ENCODE measurements around the gene ZNF804A.
"Not testable (repeated sequence)": the region's sequence is repeated elsewhere in the genome, so short reads cannot be mapped to it uniquely, and the experiment has no call there.

Gene ZNF804A

DNA sequence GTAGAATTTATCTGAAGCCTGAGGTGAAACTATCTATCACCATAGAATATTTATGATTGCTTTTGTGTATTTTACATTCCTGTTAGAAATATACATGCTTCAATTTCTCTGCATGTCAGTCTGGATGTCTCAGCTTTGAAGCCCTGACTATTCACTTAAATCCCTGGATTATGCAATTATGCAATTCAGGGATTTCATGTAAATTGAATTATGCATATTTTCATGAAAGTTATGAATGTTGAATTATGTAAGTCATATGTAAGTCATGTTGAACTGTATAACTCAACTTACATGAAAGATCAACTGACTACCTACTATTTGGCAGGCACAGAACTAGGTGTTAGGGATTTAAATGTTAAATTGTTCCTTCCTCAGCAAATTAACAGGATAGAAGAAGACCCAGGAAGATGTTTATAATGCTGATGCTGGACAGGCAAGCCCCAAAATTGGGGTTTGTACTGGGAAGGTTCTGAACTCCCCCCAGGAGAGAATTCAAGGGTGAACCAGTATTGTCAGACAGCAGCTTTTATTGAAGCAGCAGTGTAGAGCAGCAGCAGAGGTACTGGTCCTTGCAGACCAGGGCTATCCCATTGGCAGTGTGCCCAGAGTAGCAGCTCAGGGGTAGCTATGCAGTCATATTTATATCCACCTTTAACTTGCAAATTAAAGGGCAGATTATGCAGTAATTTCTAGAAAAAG is 236.5 kb downstream of the ZNF804A start:
- DNase-seq = no peak

DNA sequence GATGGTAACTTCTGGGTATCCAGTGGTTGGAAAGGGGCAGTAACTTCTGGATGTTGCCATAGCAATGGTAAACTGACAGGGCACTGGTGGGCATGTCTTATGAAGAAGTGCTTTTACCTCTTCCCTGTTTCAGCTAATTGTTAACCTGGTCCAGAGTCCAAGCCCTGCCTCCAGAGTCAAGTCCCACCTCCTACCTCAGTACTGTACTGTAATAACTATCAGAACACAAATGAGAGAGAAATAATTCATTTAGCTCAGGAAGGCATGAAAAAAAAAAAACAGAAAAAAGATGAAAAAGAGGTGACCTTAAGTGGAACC is 237.0 kb downstream of the ZNF804A start:
- no peak for DNase-seq

DNA sequence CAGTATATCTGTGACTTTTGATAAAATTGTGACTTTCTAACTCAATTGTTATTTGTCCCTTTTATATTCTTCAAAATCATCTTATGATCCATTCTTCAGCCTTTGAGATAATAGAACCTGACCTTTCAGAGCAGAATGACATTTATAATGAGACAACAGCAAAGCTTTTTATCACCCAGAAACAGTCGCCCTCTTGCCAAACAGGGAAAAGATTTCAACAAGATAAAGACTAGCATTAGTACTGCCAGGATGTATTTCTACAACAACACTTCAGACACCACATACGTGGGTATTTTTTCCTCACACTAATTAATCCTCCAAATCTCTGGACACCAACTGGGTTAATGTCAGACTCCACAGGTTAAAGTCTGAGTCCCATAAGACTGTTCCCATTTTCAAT is 249.0 kb downstream of the ZNF804A start:
- DNase-seq = no peak

DNA sequence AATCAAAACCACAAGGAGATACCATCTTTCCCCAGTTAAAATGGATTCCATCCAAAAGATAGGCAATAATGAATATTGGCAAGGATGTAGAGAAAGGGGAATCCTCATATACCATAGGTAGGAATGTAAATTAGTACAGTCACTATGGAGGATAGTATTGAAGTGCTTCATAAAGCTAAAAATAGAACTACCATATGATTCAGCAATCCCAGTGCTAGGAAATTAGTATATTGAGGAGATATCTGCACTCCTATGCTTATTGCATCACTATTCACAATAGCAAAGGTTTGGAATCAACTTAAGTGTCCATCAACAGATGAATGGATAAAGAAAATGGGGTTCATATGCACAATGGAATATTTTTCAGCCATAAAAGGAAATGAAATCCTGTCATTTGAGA is 251.2 kb downstream of the ZNF804A start:
- no peak for DNase-seq

DNA sequence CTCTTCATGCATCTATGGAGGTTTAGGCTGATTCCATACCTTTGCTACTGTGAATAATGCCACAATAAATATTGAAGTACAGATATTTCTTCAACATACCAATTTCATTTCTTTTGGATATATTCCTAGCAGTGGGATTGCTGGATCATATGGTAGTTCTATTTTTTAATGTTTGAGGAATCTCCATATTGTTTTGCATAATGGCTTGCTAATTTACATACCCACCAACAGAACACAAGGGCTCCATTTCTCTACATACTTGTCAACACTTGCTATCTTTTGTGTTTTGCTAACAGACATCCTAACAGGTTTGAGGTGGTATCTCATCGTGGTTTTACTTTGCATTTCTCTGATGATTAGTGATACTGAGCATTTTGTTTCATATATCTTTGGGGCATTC is 253.2 kb downstream of the ZNF804A start:
- DNase-seq = no peak

DNA sequence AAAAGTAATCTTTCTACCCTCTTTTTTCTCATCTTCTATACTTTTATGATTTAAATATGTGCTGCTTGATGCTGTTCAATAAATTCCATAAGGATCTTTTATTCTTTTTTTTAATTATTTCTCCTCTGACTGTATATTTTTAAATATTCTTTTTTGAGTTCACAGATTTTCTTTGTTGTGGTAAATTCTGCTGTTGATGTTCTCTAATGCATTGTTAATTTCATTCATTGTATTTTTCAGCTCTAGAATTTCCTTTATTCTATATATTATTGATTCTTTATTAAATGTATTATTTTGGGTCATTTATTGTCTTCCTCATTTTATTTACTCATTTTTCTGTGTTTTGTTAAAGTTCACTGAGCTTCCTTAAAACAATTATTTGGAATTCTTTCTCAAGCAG is 260.9 kb downstream of the ZNF804A start:
- DNase-seq = no peak

DNA sequence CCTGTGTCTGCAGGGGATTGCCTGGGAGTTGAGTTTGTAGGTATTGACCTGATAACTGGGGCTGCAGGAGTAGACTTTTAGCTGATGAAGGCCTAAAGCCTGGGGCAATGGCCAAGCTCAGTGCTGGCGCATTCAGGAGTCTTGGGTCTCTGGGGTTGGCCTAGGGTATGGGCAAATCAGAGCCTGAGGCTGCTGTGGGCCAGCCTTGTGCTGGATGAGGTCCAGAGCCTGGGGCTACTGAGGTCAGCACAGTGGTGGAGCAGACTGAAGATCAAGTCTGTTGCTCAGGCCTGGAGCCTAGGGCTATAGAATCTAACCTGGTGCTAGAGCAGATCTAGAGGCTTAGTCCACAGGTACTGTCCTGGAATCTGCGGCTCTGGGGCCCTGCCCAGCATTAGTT is 262.4 kb downstream of the ZNF804A start:
- DNase-seq = no peak

DNA sequence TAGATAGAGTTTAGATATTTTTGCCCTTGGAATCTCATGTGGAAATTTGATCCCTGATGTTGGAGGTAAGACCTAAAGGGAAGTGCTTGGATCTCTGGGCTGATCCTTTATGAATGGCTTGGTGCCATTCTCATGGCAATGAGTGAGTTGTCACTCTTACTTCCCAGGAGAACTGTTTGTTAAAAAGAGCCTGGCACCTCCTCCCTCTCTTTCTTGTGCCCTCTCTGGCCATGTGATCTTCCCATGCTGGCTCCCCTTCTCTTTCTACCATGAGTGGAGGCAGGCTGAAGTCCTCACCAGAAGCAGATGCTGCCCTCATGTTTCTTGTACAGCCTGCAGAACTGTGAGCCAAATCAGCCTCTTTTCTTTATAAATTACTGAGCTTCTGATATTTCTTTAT is 276.9 kb downstream of the ZNF804A start:
- no peak for DNase-seq

DNA sequence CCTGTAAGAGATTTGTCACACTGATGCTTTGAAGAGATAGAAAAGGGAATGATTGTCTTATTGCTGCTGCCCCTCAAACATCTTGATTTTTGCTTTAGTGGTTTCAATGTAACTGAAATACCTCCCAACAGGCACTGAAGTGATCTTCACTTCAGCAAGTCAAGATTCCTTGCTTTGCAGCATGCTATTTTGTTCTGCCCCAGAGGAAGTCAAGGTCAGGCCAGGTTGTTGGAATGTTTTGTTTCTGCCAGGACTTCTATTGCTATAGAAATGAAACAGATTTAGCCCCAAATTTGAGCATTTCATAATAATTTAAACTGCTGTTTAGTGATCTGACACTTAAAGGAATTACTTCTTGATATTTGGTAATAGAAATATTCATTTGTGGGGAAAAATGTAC is 277.6 kb downstream of the ZNF804A start:
- DNase-seq = no peak

DNA sequence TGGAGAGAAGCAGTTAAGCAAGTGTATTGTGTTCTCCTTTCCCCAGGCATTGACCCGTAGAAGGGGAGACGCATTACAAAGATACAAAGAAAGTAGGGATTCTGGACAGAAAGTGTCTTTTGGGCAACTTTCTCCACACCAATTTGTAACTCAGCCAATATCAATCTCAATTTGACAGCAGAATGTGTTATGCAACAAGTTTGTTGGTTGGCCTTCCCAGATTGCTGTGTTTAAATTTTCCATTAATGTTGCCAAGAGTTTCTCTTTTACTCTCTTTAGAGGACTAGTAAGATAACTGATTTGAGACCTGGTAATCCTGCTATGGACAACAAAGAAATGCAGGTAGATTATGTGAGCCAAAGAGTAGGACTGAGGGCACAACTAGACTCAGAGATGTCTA is 279.6 kb downstream of the ZNF804A start:
- DNase-seq = no peak

DNA sequence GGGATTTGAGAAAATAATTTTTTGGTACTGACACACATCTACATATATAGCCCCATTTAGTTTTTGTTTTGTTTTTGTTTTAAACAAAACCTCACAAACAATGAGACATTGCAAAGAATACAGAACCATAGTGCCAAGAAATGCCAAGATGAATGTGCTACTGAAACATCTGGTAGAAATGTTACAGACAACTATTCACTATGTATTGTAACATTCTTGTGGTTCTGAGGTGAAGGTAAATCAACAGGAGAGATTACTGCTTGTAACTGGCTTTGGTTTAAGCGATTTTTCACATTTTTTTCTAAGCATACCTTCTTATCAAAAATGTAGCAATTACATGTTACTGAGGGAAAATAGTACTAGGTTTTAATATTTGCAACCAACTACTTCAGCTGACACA is 281.3 kb downstream of the ZNF804A start:
- no peak for DNase-seq

DNA sequence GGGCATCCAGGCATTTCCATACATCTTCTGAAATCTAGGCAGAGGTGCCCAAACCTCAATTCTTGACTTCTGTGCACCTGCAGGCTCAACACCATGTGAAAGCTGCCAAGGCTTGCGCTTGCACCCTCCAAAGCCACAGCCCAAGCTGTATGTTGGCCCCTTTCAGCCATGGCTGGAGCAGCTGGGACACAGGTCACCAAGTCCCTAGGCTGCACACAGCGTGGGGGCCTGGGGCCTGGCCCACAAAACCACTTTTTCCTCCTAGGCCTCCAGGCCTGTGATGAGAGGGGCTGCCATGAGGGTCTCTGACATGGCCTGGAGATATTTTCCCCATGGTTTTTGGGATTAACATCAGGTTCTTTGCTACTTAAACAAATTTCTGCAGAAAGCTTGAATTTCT is 288.3 kb downstream of the ZNF804A start:
- DNase-seq = not testable (repeated sequence)

DNA sequence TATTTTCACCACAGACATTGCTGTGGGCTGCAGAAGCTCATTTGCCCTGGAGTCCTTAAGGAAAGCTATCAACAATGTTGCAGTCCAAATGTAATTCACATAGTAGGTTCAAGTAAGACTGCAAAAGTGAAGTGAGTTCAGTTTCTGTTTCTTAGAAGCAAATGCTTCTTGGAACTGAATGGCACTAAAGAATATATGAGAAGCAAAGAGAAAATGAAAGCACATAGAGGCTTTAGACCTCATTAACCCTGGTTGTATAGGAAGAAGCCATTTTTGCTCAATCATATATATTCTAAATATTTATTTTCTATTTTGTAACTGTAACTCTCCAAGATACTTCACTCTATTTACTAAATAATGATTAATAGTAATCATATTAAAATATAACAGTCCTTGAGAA is 292.0 kb downstream of the ZNF804A start:
- DNase-seq = no peak

DNA sequence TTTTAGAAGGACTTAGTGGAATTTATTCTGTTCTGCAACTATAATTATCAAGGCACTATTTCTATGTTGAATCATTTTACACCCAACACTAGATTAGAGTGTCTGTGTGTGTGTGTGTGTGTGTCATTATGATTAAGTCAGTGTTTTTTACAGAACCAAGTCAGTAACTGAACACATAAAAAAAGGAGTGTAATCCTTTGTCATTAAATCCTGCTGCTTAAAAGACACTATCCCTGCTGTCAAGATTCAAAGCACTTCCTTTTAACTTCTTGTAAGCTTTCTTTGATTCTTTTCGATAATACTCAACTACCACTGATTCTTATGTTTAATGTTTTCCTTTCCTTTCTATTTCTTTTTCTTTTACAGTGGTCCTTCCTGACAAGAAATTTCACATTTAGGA is 306.7 kb downstream of the ZNF804A start:
- DNase-seq = no peak

DNA sequence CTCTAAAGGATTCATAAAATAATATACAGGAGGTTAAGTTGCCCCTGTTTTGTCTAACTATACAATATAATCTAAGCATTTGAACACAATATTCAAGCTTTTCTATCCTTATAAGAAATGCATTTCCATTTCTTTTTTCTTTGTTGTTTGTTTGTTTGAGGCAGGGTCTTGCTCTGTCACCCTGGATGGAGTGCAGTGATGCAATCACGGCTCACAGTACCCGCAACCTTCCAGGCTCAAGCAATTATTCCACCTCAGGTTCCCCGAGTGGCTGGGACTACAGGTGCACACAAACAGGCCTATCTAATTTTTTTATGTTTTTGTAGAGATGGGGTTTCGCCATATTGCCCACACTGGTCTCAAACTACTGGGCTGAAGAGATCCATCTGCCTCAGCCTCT is 307.8 kb downstream of the ZNF804A start:
- DNase-seq = no peak

DNA sequence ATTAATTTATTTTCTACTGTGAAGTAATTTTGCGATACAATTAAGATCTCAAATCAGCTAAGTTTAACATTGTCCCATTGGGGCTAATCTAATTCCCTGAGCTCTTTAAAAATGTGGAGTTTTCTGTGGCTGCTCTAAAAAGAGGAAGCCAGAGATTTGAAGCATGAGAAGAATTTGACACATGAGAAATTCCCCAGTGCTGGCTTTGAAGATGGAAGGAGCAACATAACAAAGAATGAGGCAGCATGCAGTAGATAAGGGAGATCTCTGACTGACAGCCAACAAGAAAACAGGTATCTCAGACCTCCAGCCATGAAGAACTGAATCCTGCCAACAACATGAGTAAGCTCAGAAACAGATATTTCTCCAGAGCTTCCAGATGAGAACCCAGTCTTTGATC is 308.4 kb downstream of the ZNF804A start:
- no peak for DNase-seq

DNA sequence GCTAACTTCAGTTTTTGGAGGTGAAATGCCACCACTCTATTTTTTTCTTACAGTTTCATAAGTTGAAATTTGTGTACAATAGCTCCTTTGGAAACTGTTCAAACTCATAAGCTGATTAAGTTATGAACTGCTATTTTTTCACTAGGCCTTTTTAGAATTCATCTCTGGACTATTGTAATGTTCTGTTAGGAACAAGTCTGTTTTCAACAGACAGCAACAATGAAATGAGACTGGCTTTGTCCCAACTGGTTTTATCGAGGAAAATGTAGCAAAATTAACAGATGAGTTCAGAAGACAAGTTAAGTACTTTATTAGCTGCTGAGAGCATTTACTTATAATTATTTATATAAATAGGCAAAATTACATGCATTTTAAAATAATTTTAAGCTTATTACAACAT is 310.6 kb downstream of the ZNF804A start:
- no peak for DNase-seq

DNA sequence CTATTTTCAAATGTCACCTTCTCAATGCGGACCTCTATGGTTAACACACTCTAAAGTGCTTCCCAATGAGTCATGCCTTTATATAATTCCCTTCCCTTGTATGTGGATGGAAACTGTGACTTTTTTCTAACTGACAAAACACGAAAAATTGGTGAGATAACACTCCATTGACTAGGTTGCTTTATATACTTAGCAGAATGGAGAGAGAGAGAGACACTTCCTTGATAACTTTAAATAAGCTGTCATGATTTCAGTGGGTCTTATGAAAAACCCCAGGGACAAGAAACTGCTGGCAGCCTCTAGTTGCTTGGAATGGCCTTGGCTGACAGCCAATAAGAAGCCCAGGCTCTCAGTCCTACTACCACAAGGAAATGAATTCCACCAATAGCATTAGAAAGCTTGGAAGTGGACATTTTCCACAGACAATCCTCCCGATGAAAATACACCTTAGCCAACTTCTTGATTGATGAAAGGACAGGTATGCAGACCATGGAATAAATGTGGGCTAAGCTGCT is 322.2 kb downstream of the ZNF804A start:
- no peak for DNase-seq

DNA sequence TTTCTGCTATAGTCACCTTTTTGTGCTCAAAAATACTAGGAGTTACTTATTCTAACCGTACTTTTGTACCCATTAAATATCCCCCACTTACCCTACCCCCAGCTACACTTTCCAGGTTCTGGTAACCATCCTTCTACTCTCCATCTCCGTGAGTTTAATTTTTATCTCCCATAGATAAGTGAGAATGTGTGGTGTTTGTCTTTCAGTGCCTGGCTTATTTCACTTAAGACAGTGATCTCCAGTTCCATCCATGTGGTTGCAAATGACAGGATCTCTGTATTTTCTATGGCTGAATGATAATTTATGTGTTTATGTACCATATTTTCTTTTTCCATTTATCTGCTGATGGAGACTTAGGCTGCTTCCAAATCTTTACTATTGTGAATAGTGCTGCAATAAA is 323.3 kb downstream of the ZNF804A start:
- no peak for DNase-seq

DNA sequence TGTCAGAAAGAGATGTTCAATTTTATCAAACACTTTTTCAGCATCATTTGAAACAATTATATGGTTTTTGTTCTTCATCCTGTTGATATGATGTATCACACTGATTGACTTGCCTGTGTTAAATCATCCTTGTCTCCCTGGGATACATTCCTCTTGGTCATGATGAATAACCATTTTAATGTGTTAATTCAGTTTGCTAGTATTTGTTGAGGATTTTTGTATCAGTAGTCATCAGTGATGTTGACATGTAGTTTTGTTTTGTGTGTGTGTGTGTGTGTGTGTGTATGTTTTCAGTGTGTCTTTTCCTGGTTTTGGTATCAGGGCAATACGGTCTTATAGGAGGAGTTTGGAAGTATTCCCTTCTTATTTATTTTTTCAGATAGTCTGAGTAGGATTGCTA is 325.4 kb downstream of the ZNF804A start:
- no peak for DNase-seq

DNA sequence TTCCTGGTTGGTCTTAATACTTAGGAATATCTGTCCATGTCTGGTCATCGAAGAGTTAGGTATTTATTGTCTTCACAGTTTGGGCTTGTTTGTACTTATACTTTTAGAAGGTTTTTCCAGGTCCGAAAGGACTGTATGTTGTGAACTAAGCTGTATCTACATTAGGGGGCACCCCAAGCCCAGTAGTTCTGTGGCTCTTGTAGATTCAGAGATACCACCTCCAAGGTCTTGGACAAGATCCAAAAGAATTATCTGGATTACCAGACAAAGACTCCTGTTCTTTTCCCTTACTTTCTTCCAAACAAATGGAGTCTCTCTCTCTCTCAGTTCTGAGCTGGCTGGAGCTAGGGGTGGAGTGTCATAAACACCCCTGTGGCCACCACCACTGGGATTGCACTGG is 328.7 kb downstream of the ZNF804A start:
- DNase-seq = no peak

DNA sequence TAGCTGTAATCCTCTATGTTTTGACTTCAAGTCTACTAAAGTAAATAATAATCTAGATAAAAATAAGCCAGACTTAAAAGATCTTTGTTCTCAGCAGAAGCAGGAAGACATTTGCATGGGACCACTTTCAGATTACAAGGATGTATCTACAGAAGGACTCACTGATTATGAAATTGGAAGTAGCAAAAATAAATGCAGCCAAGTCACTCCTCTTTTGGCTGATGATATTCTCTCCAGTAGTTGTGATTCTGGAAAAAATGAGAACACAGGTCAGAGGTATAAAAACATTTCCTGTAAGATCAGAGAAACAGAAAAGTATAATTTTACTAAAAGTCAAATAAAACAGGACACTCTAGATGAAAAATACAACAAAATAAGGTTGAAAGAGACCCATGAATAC is 338.4 kb downstream of the ZNF804A start:
- no peak for DNase-seq

DNA sequence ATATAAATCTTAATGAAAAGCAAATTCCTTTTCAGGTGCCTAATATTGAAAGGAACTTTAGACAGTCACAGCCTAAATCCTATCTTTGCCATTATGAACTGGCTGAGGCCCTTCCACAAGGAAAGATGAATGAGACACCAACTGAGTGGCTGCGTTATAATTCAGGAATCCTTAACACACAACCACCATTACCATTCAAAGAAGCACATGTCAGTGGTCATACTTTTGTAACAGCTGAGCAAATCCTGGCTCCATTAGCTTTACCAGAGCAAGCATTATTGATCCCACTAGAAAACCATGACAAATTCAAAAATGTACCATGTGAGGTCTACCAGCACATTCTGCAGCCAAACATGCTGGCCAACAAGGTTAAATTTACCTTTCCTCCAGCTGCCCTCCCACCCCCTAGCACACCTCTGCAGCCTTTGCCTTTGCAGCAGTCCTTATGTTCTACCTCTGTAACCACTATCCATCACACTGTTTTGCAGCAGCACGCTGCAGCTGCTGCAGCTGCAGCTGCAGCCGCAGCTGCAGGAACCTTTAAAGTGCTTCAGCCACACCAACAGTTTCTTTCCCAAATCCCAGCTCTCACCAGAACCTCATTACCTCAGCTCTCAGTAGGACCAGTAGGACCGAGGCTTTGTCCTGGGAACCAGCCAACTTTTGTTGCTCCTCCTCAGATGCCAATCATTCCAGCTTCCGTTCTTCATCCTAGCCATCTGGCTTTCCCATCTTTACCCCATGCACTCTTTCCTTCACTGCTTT is 340.1 kb downstream of the ZNF804A start:
- no peak for DNase-seq

DNA sequence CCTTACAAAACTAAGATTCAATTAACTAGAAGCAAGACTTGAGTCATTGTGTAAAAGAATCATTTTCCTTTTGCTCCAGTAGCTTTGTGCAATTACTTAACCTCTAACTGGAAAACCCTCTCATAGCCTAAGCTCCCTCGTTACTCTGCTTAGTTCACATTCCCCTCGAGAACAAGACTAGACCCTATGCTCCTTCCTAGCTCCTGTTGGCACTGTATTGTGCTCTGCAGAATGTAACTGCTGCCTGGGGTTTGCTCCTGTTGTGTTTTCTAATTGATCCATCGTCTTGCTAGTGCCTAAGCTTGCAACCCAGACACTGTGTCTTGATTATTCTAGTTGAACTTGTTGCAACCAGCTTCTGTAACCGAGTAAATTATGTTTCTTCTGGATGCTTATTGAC is 347.0 kb downstream of the ZNF804A start:
- no peak for DNase-seq

DNA sequence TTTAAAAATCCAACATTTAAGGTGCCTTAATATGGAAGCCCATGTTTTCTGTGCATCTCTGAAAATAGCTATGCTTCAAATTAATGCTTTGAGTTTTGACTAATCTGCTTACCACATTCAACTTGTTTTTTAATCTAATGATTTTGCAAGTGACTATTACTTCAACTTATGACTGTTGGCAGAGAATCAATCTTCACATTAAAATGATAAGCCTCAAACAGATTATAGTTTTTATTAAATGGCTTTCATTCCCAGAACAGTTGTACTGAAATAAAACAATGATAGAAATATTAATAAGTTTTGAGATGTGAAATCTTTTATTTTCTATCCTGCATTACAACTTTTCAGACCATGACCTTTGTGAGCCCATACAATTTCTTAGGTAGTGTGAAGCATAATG is 347.5 kb downstream of the ZNF804A start:
- DNase-seq = no peak

Measured in midbrain (tissue), 1 donor.